ENCODE measurements around the gene TPRN. TPM values are rescaled to one million over a fixed set of nuclear protein-coding genes. Genes with fewer than 3 reads are reported as not detected.

The TPRN gene
- polyA plus RNA-seq, 1 donor from 2014 or later: 8.1 TPM

GRCh38 chr9:137163805-137164204, 36.7 kb downstream of the TPRN start (continued):
- no peak for TF ChIP-seq EZH2 (IDR thresholded peaks at IDR 0.05; ENCODE audit: borderline replicate concordance, insufficient read depth, low read length, poor library complexity, severe bottlenecking)

GRCh38 chr9:137163365-137163715, 37.2 kb downstream of the TPRN start:
- no peaks in the 10 kb centered on the region for H3K36me3 ChIP-seq (ENCODE audit: insufficient read depth, low read length)
- no peak overlapping the region for H3K9ac ChIP-seq (ENCODE audit: low read length)
- H3K9me3 ChIP-seq (ENCODE audit: low read length): no peaks in the 10 kb centered on the region
- no peak overlapping the region for H3K4me2 ChIP-seq (ENCODE audit: low read length)
- TF ChIP-seq CTCF (IDR thresholded peaks at IDR 0.05; ENCODE audit: poor library complexity, severe bottlenecking) (no peak), EZH2 (IDR thresholded peaks at IDR 0.05; ENCODE audit: borderline replicate concordance, insufficient read depth, low read length, poor library complexity, severe bottlenecking) (no peak), REST (IDR thresholded peaks at IDR 0.05; ENCODE audit: borderline replicate concordance) (no peak), SMC3 (conservative IDR thresholded peaks at IDR 0.05; ENCODE audit: poor library complexity) (no peak)
- no peak overlapping the region for H3K27ac ChIP-seq (ENCODE audit: low read length)
- H3K4me3 ChIP-seq (ENCODE audit: low read length): peak overlapping the region; percentile 44
- H4K20me1 ChIP-seq (ENCODE audit: insufficient read depth): no peaks in the 10 kb centered on the region
- H3K79me2 ChIP-seq (replicated peaks; ENCODE audit: insufficient read depth, low read length): no peaks in the 10 kb centered on the region
- H3K27me3 ChIP-seq (ENCODE audit: insufficient read depth, low read depth, low read length): peaks cover 84% of the 10 kb centered on the region
- H3F3A ChIP-seq (ENCODE audit: insufficient read depth, low read length, poor library complexity, severe bottlenecking): no peaks in the 10 kb centered on the region
- no peaks in the 10 kb centered on the region for H3K9me2 ChIP-seq (ENCODE audit: insufficient read depth, low read length)
- no peak overlapping the region for H2AFZ ChIP-seq (ENCODE audit: low read depth, low read length)

GRCh38 chr9:137162505-137163364, 37.8 kb downstream of the TPRN start:
- H3K9ac ChIP-seq (ENCODE audit: low read length): no peak overlapping the region
- no peak overlapping the region for H2AFZ ChIP-seq (ENCODE audit: low read depth, low read length)
- H3K79me2 ChIP-seq (replicated peaks; ENCODE audit: insufficient read depth, low read length): no peaks in the 10 kb centered on the region
- H3K9me2 ChIP-seq (ENCODE audit: insufficient read depth, low read length): no peaks in the 10 kb centered on the region
- H3K27ac ChIP-seq (ENCODE audit: low read length): no peak overlapping the region
- H3K36me3 ChIP-seq (ENCODE audit: insufficient read depth, low read length): no peaks in the 10 kb centered on the region
- no peak overlapping the region for H3K4me2 ChIP-seq (ENCODE audit: low read length)
- TF ChIP-seq EP300 (conservative IDR thresholded peaks at IDR 0.05; ENCODE audit: poor library complexity, severe bottlenecking) (no peak), CTCF (IDR thresholded peaks at IDR 0.05; ENCODE audit: poor library complexity, severe bottlenecking) (peak; percentile 50), RAD21 (conservative IDR thresholded peaks at IDR 0.05) (peak; percentile 39), TAF1 (IDR thresholded peaks at IDR 0.05; ENCODE audit: low read depth) (no peak), POLR2AphosphoS5 (IDR thresholded peaks at IDR 0.05) (no peak), MXI1 (conservative IDR thresholded peaks at IDR 0.05; ENCODE audit: poor library complexity, severe bottlenecking) (no peak), SMC3 (conservative IDR thresholded peaks at IDR 0.05; ENCODE audit: poor library complexity) (peak; percentile 47), REST (IDR thresholded peaks at IDR 0.05; ENCODE audit: borderline replicate concordance) (no peak), EZH2 (IDR thresholded peaks at IDR 0.05; ENCODE audit: borderline replicate concordance, insufficient read depth, low read length, poor library complexity, severe bottlenecking) (no peak)
- H3K4me3 ChIP-seq (ENCODE audit: low read length): peak overlapping the region; percentile 44
- H3F3A ChIP-seq (ENCODE audit: insufficient read depth, low read length, poor library complexity, severe bottlenecking): no peaks in the 10 kb centered on the region
- no peaks in the 10 kb centered on the region for H3K9me3 ChIP-seq (ENCODE audit: low read length)
- H4K20me1 ChIP-seq (ENCODE audit: insufficient read depth): no peaks in the 10 kb centered on the region
- H3K27me3 ChIP-seq (ENCODE audit: insufficient read depth, low read depth, low read length): peaks cover 84% of the 10 kb centered on the region
